HCT116 (cell line): ENCODE measurements around the gene UMPS.

Experiments
- FOSL1 ChIP-seq: IDR thresholded peaks from 2 replicates; pipeline ENCODE4 v1.6.1; 2012; ENCODE audit warnings: low read depth
- MAX ChIP-seq: IDR thresholded peaks from 2 replicates; pipeline ENCODE4 v1.6.1; 2012
- TF ChIP-seq, protein P1 (sequence below), 3 experiments: fragments of 200-600 bp in 1 of 3; sonication (generic) in 1 of 3; IDR thresholded peaks in 2 of 3; conservative IDR thresholded peaks in 1 of 3; 2 replicates each; pipeline ENCODE4 v1.5.1; 2012 to 2017; ENCODE audit warnings: low read depth in 2 of 3, low read length in 2 of 3, antibody characterized with exemption in 1 of 3, borderline replicate concordance in 1 of 3, control low read depth in 1 of 3, mild to moderate bottlenecking in 1 of 3, mixed read lengths in 1 of 3, mixed run types in 1 of 3, moderate library complexity in 1 of 3; ENCODE audit not compliant: insufficient read depth in 1 of 3

- TF ChIP-seq, protein P1, sequence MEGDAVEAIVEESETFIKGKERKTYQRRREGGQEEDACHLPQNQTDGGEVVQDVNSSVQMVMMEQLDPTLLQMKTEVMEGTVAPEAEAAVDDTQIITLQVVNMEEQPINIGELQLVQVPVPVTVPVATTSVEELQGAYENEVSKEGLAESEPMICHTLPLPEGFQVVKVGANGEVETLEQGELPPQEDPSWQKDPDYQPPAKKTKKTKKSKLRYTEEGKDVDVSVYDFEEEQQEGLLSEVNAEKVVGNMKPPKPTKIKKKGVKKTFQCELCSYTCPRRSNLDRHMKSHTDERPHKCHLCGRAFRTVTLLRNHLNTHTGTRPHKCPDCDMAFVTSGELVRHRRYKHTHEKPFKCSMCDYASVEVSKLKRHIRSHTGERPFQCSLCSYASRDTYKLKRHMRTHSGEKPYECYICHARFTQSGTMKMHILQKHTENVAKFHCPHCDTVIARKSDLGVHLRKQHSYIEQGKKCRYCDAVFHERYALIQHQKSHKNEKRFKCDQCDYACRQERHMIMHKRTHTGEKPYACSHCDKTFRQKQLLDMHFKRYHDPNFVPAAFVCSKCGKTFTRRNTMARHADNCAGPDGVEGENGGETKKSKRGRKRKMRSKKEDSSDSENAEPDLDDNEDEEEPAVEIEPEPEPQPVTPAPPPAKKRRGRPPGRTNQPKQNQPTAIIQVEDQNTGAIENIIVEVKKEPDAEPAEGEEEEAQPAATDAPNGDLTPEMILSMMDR (IDR thresholded peaks at IDR 0.05 in 2 of 3, conservative IDR thresholded peaks at IDR 0.05 in 1 of 3; ENCODE audit: borderline replicate concordance in 1 of 3, insufficient read depth in 1 of 3, low read depth in 2 of 3, low read length in 2 of 3), result no peak
- TF ChIP-seq FOSL1 (no peak), MAX (no peak)
These were observed 43.4 kb downstream of the UMPS start for GRCh38 chr3:124773351-124774326.
